H9 (cell line): ENCODE data around the gene FOXI2. TPM values are rescaled to one million over a fixed set of nuclear protein-coding genes. Genes with fewer than 3 reads are reported as not detected.
A peak's percentile ranks its signal among the peaks of the same experiment; 100 is the strongest.

ENCODE experiments used
- DNase-seq: peaks from one replicate; pipeline ENCODE4 v3.0.0-alpha.2; 2017
- H2AFZ ChIP-seq: one replicate; pipeline ENCODE4 v1.6.1; 2013; ENCODE audit warnings: mild to moderate bottlenecking, low read length, control low read depth, moderate library complexity
- H2AK5ac ChIP-seq: 2 replicates; pipeline ENCODE4 v1.6.1; 2013; ENCODE audit warnings: low read length, control low read depth, mixed read lengths; ENCODE audit not compliant: insufficient read length
- H2BK120ac ChIP-seq: one replicate; pipeline ENCODE4 v1.6.1; 2013; ENCODE audit warnings: low read depth, mild to moderate bottlenecking, low read length, control low read depth, inconsistent platforms; ENCODE audit not compliant: poor library complexity, severe bottlenecking
- H2BK12ac ChIP-seq: 2 replicates; pipeline ENCODE4 v1.6.1; 2013; ENCODE audit warnings: low read length, control low read depth, mixed read lengths, low read depth; ENCODE audit not compliant: insufficient read length
- H2BK15ac ChIP-seq: 2 replicates; pipeline ENCODE4 v1.6.1; 2013; ENCODE audit warnings: low read depth, low read length, control low read depth
- H2BK20ac ChIP-seq: one replicate; pipeline ENCODE4 v1.6.1; 2013; ENCODE audit warnings: low read depth, mild to moderate bottlenecking, low read length, control low read depth, inconsistent platforms; ENCODE audit not compliant: poor library complexity, severe bottlenecking
- H2BK5ac ChIP-seq: 2 replicates; pipeline ENCODE4 v1.6.1; 2013; ENCODE audit warnings: low read length, control low read depth, mixed read lengths; ENCODE audit not compliant: insufficient read length
- H3K14ac ChIP-seq: 2 replicates; pipeline ENCODE4 v1.6.1; 2013; ENCODE audit warnings: low read length, control low read depth; ENCODE audit not compliant: insufficient read depth
- H3K18ac ChIP-seq: 2 replicates; pipeline ENCODE4 v1.6.1; 2013; ENCODE audit warnings: low read depth, mild to moderate bottlenecking, mixed read lengths, low read length, control low read depth; ENCODE audit not compliant: insufficient read length
- H3K23ac ChIP-seq: 2 replicates; pipeline ENCODE4 v1.6.1; 2013; ENCODE audit warnings: low read length, control low read depth, mixed read lengths, low read depth; ENCODE audit not compliant: insufficient read length
- H3K23me2 ChIP-seq: 2 replicates; pipeline ENCODE4 v1.6.1; 2013; ENCODE audit warnings: low read depth, mild to moderate bottlenecking, mixed read lengths, low read length, control low read depth; ENCODE audit not compliant: insufficient read length, poor library complexity, severe bottlenecking
- H3K27ac ChIP-seq: 2 replicates; pipeline ENCODE4 v1.5.1; 2013; ENCODE audit warnings: low read length, control low read depth, mixed read lengths, low read depth; ENCODE audit not compliant: insufficient read length
- H3K27me3 ChIP-seq: 2 replicates; pipeline ENCODE4 v1.6.1; 2013; ENCODE audit warnings: low read length, control low read depth, inconsistent platforms; ENCODE audit not compliant: insufficient read depth
- H3K4ac ChIP-seq: 2 replicates; pipeline ENCODE4 v1.6.1; 2013; ENCODE audit warnings: low read depth, mild to moderate bottlenecking, control low read depth, inconsistent platforms, low read length, moderate library complexity
- H3K4me1 ChIP-seq: 2 replicates; pipeline ENCODE4 v1.6.1; 2013; ENCODE audit warnings: low read length, control low read depth, inconsistent platforms; ENCODE audit not compliant: insufficient read depth
- H3K4me2 ChIP-seq: 2 replicates; pipeline ENCODE4 v1.6.1; 2013; ENCODE audit warnings: low read length, control low read depth, mixed read lengths; ENCODE audit not compliant: insufficient read length, insufficient read depth
- H3K56ac ChIP-seq: 2 replicates; pipeline ENCODE4 v1.6.1; 2013; ENCODE audit warnings: low read depth, mild to moderate bottlenecking, mixed read lengths, low read length, control low read depth; ENCODE audit not compliant: insufficient read length
- H3K79me1 ChIP-seq: 2 replicates; pipeline ENCODE4 v1.6.1; 2013; ENCODE audit warnings: low read depth, mild to moderate bottlenecking, moderate library complexity, low read length, control low read depth, inconsistent platforms; ENCODE audit not compliant: insufficient read depth, poor library complexity, severe bottlenecking
- H3K79me2 ChIP-seq: 2 replicates; pipeline ENCODE4 v1.6.1; 2013; ENCODE audit warnings: low read length, control low read depth, inconsistent platforms; ENCODE audit not compliant: insufficient read depth
- H3K9ac ChIP-seq: 2 replicates; pipeline ENCODE4 v1.6.1; 2013; ENCODE audit warnings: low read length, control low read depth, mixed read lengths; ENCODE audit not compliant: insufficient read length; ENCODE audit errors: extremely low read depth
- H3K9me3 ChIP-seq: one replicate; pipeline ENCODE4 v1.6.1; 2013; ENCODE audit warnings: low read depth, low read length, inconsistent platforms; ENCODE audit not compliant: control insufficient read depth
- H3T11ph ChIP-seq: one replicate; pipeline ENCODE4 v1.6.1; 2013; ENCODE audit warnings: mild to moderate bottlenecking, low read length, control low read depth, inconsistent platforms
- H4K20me1 ChIP-seq: one replicate; pipeline ENCODE4 v1.6.1; 2013; ENCODE audit not compliant: control insufficient read depth, insufficient read length, insufficient read depth
- H4K5ac ChIP-seq: 2 replicates; pipeline ENCODE4 v1.6.1; 2013; ENCODE audit warnings: low read depth, mild to moderate bottlenecking, mixed read lengths, low read length, control low read depth; ENCODE audit not compliant: insufficient read length
- H4K8ac ChIP-seq: replicated peaks from 2 replicates; pipeline ENCODE4 v1.6.1; 2013; ENCODE audit warnings: low read length, control low read depth, mixed read lengths, low read depth; ENCODE audit not compliant: insufficient read length
- H4K91ac ChIP-seq: 2 replicates; pipeline ENCODE4 v1.6.1; 2013; ENCODE audit warnings: low read depth, mild to moderate bottlenecking, moderate library complexity, mixed read lengths, low read length, control low read depth; ENCODE audit not compliant: insufficient read length
- H3K27ac Mint-ChIP-seq, 3 experiments: 2 replicates in 2 of 3; 3 replicates in 1 of 3; pipeline ENCODE4 v1.8.0; 2020 to 2021; ENCODE audit warnings: mixed read lengths in 3 of 3, mild to moderate bottlenecking in 1 of 3, moderate library complexity in 1 of 3
- H3K27me3 Mint-ChIP-seq: 2 replicates; pipeline ENCODE4 v1.8.0; 2021; ENCODE audit warnings: low read depth, mild to moderate bottlenecking, moderate library complexity, mixed read lengths
- H3K36me3 Mint-ChIP-seq, 3 experiments: 2 replicates in 2 of 3; 3 replicates in 1 of 3; pipeline ENCODE4 v1.8.0; 2020 to 2021; ENCODE audit warnings: low read depth in 3 of 3, mixed read lengths in 3 of 3; ENCODE audit not compliant: insufficient read depth in 1 of 3
- H3K4me1 Mint-ChIP-seq, 2 experiments: 2 replicates each; pipeline ENCODE4 v1.8.0; 2020; ENCODE audit warnings: mixed read lengths in 2 of 2
- H3K4me3 Mint-ChIP-seq, 2 experiments: 2 replicates in 1 of 2; 3 replicates in 1 of 2; pipeline ENCODE4 v1.8.0; 2020 to 2021; ENCODE audit warnings: mild to moderate bottlenecking in 2 of 2, mixed read lengths in 2 of 2, moderate library complexity in 1 of 2
- H3K9me3 Mint-ChIP-seq, 2 experiments: 2 replicates in 1 of 2; 3 replicates in 1 of 2; pipeline ENCODE4 v1.8.0; 2020; ENCODE audit warnings: mild to moderate bottlenecking in 2 of 2, mixed read lengths in 2 of 2, moderate library complexity in 1 of 2
- WGBS: extraction: QIAGEN DNeasy Blood & Tissue Kit; methylation state at CpG from one replicate; pipeline ENCODE4 v1.1.7; 2013; ENCODE audit warnings: missing lambda C conversion rate, low lambda C conversion rate, mixed read lengths; ENCODE audit not compliant: insufficient read length; ENCODE audit errors: extremely low coverage; 5-methylcytosine and 5-hydroxymethylcytosine counted together
- total RNA-seq: library from RNA; stranded (reverse); gene quantifications from 2 replicates; pipeline ENCODE4 v1.2.1, GENCODE V29; 2021
- TF ChIP-seq, protein P1 (sequence below): fragments of 200-600 bp; sonication (generic); conservative IDR thresholded peaks from 3 replicates; pipeline ENCODE4 v1.8.0; 2021; ENCODE audit warnings: antibody characterized with exemption, mild to moderate bottlenecking

Gene FOXI2
- total RNA-seq, 1 experiment from 2014 or later = 0.42 TPM

DNA sequence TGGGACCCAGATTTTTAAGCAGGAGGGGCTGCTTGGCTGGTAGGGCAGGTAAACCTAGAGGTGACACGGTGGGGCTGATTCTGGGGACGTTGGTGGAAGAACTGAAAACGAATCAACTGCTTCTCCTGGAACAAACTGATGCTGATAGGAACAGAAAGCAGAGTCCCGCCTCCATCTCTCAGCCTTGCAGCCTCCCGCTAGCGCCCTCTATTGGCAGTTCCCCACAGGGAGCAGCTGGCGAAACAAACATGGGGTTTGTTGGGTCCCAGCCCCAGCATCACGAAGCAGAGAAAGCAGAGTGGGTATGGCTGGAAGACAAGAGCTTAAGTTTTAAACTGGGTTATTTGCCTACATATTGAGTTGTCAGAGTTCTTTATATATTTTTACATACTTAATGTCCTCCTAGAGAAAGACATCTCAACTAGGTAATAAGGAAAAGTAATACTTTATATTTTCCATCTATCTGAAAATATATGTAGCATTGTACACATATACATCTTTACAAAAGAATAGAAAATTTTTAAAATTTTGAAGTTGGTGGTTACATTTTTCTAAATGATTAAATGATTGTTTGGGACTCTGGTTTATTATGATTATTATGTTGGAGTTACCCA is 42.3 kb upstream of the FOXI2 start:
- no peak overlapping the region for H3K56ac ChIP-seq
- no peak overlapping the region for H4K8ac ChIP-seq
- H2BK5ac ChIP-seq = no peak overlapping the region
- no peak overlapping the region for H4K5ac ChIP-seq
- Mint-ChIP-seq H3K27ac (no peak overlapping the region), H3K9me3 (no peaks in the 10 kb centered on the region), H3K36me3 (no peaks in the 10 kb centered on the region; a peak in 1 of 7 replicates), H3K4me1 (peaks cover 7 to 11% of the 10 kb centered on the region in 2 experiments), H3K27me3 (peaks cover 2% of the 10 kb centered on the region), H3K4me3 (no peak overlapping the region)
- TF ChIP-seq, protein P1, sequence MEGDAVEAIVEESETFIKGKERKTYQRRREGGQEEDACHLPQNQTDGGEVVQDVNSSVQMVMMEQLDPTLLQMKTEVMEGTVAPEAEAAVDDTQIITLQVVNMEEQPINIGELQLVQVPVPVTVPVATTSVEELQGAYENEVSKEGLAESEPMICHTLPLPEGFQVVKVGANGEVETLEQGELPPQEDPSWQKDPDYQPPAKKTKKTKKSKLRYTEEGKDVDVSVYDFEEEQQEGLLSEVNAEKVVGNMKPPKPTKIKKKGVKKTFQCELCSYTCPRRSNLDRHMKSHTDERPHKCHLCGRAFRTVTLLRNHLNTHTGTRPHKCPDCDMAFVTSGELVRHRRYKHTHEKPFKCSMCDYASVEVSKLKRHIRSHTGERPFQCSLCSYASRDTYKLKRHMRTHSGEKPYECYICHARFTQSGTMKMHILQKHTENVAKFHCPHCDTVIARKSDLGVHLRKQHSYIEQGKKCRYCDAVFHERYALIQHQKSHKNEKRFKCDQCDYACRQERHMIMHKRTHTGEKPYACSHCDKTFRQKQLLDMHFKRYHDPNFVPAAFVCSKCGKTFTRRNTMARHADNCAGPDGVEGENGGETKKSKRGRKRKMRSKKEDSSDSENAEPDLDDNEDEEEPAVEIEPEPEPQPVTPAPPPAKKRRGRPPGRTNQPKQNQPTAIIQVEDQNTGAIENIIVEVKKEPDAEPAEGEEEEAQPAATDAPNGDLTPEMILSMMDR = peak; percentile 96
- no peak overlapping the region for H3K4me2 ChIP-seq
- H3K14ac ChIP-seq = no peak overlapping the region
- no peak overlapping the region for H2BK120ac ChIP-seq
- no peak overlapping the region for H3K18ac ChIP-seq
- no peak overlapping the region for H3K23ac ChIP-seq
- no peaks in the 10 kb centered on the region for H3K4me1 ChIP-seq
- no peaks in the 10 kb centered on the region for H3K79me2 ChIP-seq
- H4K91ac ChIP-seq = no peak overlapping the region
- H2BK12ac ChIP-seq = no peak overlapping the region
- no peaks in the 10 kb centered on the region for H3K79me1 ChIP-seq
- H3K27me3 ChIP-seq = no peaks in the 10 kb centered on the region
- H3K9ac ChIP-seq = no peak overlapping the region
- H3T11ph ChIP-seq = no peak overlapping the region
- peak; percentile 92 for DNase-seq
- no peaks in the 10 kb centered on the region for H3K23me2 ChIP-seq
- no peak overlapping the region for H2BK20ac ChIP-seq
- H2AFZ ChIP-seq = no peak overlapping the region
- H2AK5ac ChIP-seq = no peak overlapping the region
- H2BK15ac ChIP-seq = no peak overlapping the region
- H3K4ac ChIP-seq = no peak overlapping the region
- no peaks in the 10 kb centered on the region for H4K20me1 ChIP-seq
- H3K27ac ChIP-seq = no peak overlapping the region
- no peaks in the 10 kb centered on the region for H3K9me3 ChIP-seq
- no CpG with 5 or more reads among the region's 8 CpGs for WGBS
